HCT116 (cell line): ENCODE results near the gene SSU72. TPM values are rescaled to one million over a fixed set of nuclear protein-coding genes. Genes with fewer than 3 reads are reported as not detected.

Source experiments
- ATAC-seq: fragments of 200-7000 bp; cut with Tn5 transposase; 2 replicates; pipeline ENCODE4 v1.9.1; 2020; ENCODE audit warnings: mild to moderate bottlenecking, moderate library complexity
- BruUV-seq: library from RNA; stranded (reverse); fragments of 400-500 nt; replicated peaks from 2 replicates; lab custom pipeline; 2021; lab: Mats Ljungman, UMichigan
- CTCF ChIA-PET: fragments of 300-600 bp; sonication (Branson Sonifier 250); formaldehyde crosslinking; loops from one replicate; lab custom pipeline; 2021; ENCODE audit warnings: antibody characterized with exemption; lab: Charles Lee
- POLR2A ChIA-PET: fragments of 300-600, 350-600 bp; sonication (Branson Sonifier 250); formaldehyde crosslinking; loops from one replicate; lab custom pipeline; 2021; ENCODE audit warnings: antibody characterized with exemption; lab: Charles Lee
- RAD21 ChIA-PET, 2 experiments: fragments of 300-600 bp; sonication (Branson Sonifier 250); formaldehyde crosslinking; loops; one replicate each; lab custom pipeline; 2023; ENCODE audit warnings: low total read pairs in 2 of 2; ENCODE audit not compliant: uncharacterized antibody in 2 of 2, unreplicated experiment in 2 of 2, low non-redundant PET in 1 of 2; lab: Charles Lee
- DNase-seq: peaks from one replicate; pipeline ENCODE4 v3.0.0-alpha.2; 2010; ENCODE audit warnings: low read depth, low spot score
- H2AFZ ChIP-seq: fragments of 200-600 bp; shearing (Covaris generic), sonication (generic); 2 replicates; pipeline ENCODE4 v1.6.1; 2017; ENCODE audit warnings: low read depth, mixed run types, mixed read lengths, antibody characterized with exemption, low read length; ENCODE audit not compliant: poor library complexity, severe bottlenecking
- H3K27ac ChIP-seq: 2 replicates; pipeline ENCODE4 v1.5.1; 2012; ENCODE audit warnings: low read depth, low read length
- H3K27me3 ChIP-seq: fragments of 200-600 bp; sonication (generic); 2 replicates; pipeline ENCODE4 v1.6.1; 2016; ENCODE audit warnings: mixed run types, low read length, mixed read lengths; ENCODE audit not compliant: insufficient read depth
- H3K36me3 ChIP-seq, 2 experiments: fragments of 200-500 bp in 1 of 2; fragments of 200-600 bp in 1 of 2; sonication (Bioruptor generic) in 1 of 2; sonication (generic) in 1 of 2; 2 replicates each; pipeline versions ENCODE4 v1.5.1 to v1.6.1; 2014 to 2016; ENCODE audit warnings: low read length in 2 of 2, inconsistent platforms in 1 of 2, mixed read lengths in 1 of 2, mixed run types in 1 of 2; ENCODE audit not compliant: insufficient read depth in 2 of 2, control insufficient read depth in 1 of 2
- H3K4me1 ChIP-seq, 2 experiments: fragments of 200-600 bp in 1 of 2; sonication (generic) in 1 of 2; 2 replicates each; pipeline versions ENCODE4 v1.5.1 to v1.6.1; 2012 to 2017; ENCODE audit warnings: low read length in 2 of 2, inconsistent platforms in 1 of 2, mild to moderate bottlenecking in 1 of 2, mixed read lengths in 1 of 2, mixed run types in 1 of 2, moderate library complexity in 1 of 2; ENCODE audit not compliant: insufficient read depth in 2 of 2, control insufficient read depth in 1 of 2
- H3K4me2 ChIP-seq: fragments of 200-600 bp; sonication (generic); 2 replicates; pipeline ENCODE4 v1.6.1; 2017; ENCODE audit warnings: mixed run types, low read length, mixed read lengths
- H3K4me3 ChIP-seq, 2 experiments: fragments of 200-600 bp in 1 of 2; sonication (generic) in 1 of 2; replicated peaks in 1 of 2; 2 replicates each; pipeline ENCODE4 v1.5.1; 2011 to 2016; ENCODE audit warnings: low read length in 2 of 2, control low read depth in 1 of 2, low read depth in 1 of 2, mild to moderate bottlenecking in 1 of 2, mixed read lengths in 1 of 2, mixed run types in 1 of 2
- H3K79me2 ChIP-seq: fragments of 200-600 bp; sonication (generic); 2 replicates; pipeline ENCODE4 v1.6.1; 2017; ENCODE audit warnings: mild to moderate bottlenecking, mixed run types, low read length, moderate library complexity, mixed read lengths; ENCODE audit not compliant: insufficient read depth
- H3K9ac ChIP-seq: fragments of 200-600 bp; sonication (generic); 2 replicates; pipeline ENCODE4 v1.6.1; 2016; ENCODE audit warnings: low read length, mixed read lengths
- H3K9me2 ChIP-seq: fragments of 200-600 bp; sonication (generic), shearing (Covaris generic); 2 replicates; pipeline ENCODE4 v1.6.1; 2017; ENCODE audit warnings: mixed run types, mild to moderate bottlenecking, moderate library complexity; ENCODE audit not compliant: insufficient read depth
- H3K9me3 ChIP-seq, 2 experiments: fragments of 200-500 bp in 1 of 2; fragments of 200-600 bp in 1 of 2; sonication (Bioruptor generic) in 1 of 2; sonication (generic) in 1 of 2; 2 replicates each; pipeline ENCODE4 v1.6.1; 2014 to 2017; ENCODE audit warnings: low read length in 2 of 2, mixed read lengths in 2 of 2, inconsistent platforms in 1 of 2, low read depth in 1 of 2, mild to moderate bottlenecking in 1 of 2, mixed run types in 1 of 2, moderate library complexity in 1 of 2; ENCODE audit not compliant: control insufficient read depth in 1 of 2, insufficient read depth in 1 of 2
- H4K20me1 ChIP-seq: fragments of 200-600 bp; sonication (generic), shearing (Covaris generic); 2 replicates; pipeline ENCODE4 v1.6.1; 2017; ENCODE audit warnings: mixed run types, mild to moderate bottlenecking, moderate library complexity; ENCODE audit not compliant: insufficient read depth
- EGR1 ChIP-seq: IDR thresholded peaks from 2 replicates; pipeline ENCODE4 v1.6.1; 2012; ENCODE audit warnings: low read depth
- ELF1 ChIP-seq: IDR thresholded peaks from 2 replicates; pipeline ENCODE4 v1.6.1; 2012; ENCODE audit warnings: low read depth, borderline replicate concordance
- EZH2 ChIP-seq: fragments of 200-600 bp; sonication (generic); IDR thresholded peaks from 2 replicates; pipeline ENCODE4 v1.6.1; 2017; ENCODE audit warnings: antibody characterized with exemption, mixed run types
- EZH2phosphoT487 ChIP-seq: fragments of 200-600 bp; IDR thresholded peaks from 2 replicates; pipeline ENCODE4 v1.6.1; 2018; ENCODE audit warnings: antibody characterized with exemption, borderline replicate concordance
- JUND ChIP-seq: IDR thresholded peaks from 2 replicates; pipeline ENCODE4 v1.6.1; 2012
- POLR2A ChIP-seq: IDR thresholded peaks from 2 replicates; pipeline ENCODE4 v1.7.0; 2011; ENCODE audit warnings: borderline replicate concordance; ENCODE audit not compliant: insufficient read depth, insufficient read length; ENCODE audit errors: extremely low read depth
- POLR2AphosphoS5 ChIP-seq: IDR thresholded peaks from 2 replicates; pipeline ENCODE4 v1.6.1; 2011; ENCODE audit warnings: mild to moderate bottlenecking, low read depth, low read length, moderate library complexity
- SP1 ChIP-seq: IDR thresholded peaks from 2 replicates; pipeline ENCODE4 v1.6.1; 2012; ENCODE audit warnings: low read depth
- SRF ChIP-seq: IDR thresholded peaks from 2 replicates; pipeline ENCODE4 v1.6.1; 2012; ENCODE audit warnings: low read depth
- YY1 ChIP-seq: IDR thresholded peaks from 2 replicates; pipeline ENCODE4 v1.6.1; 2011; ENCODE audit warnings: low read length, low read depth, moderate library complexity, mild to moderate bottlenecking; ENCODE audit not compliant: insufficient replicate concordance; ENCODE audit errors: extremely low read depth
- ZNF274 ChIP-seq: fragments of 200-500 bp; sonication (Bioruptor generic); IDR thresholded peaks from 2 replicates; pipeline ENCODE4 v1.6.1; 2014; ENCODE audit warnings: mild to moderate bottlenecking, low read depth, low read length, inconsistent platforms
- intact Hi-C: fragments of 100-400 bp; cut with micrococcal nuclease; formaldehyde crosslinking; loops from 2 replicates; pipeline ENCODE4 v1.10.0; 2022
- total RNA-seq: library from RNA; stranded (reverse); gene quantifications from one replicate; pipeline ENCODE4 v1.2.1, GENCODE V29; 2021; ENCODE audit not compliant: unreplicated experiment
- TF ChIP-seq, protein P1 (sequence below): IDR thresholded peaks from 2 replicates; pipeline ENCODE4 v1.6.1; 2011; ENCODE audit warnings: mild to moderate bottlenecking, low read length, moderate library complexity; ENCODE audit not compliant: insufficient replicate concordance; ENCODE audit errors: extremely low read depth
- TF ChIP-seq, protein P2 (sequence below): IDR thresholded peaks from 2 replicates; pipeline ENCODE4 v1.6.1; 2012
- TF ChIP-seq, protein P3 (sequence below): IDR thresholded peaks from 2 replicates; pipeline ENCODE4 v1.6.1; 2012

Gene SSU72
- total RNA-seq, 1 experiment from 2014 or later, result 134 TPM

DNA sequence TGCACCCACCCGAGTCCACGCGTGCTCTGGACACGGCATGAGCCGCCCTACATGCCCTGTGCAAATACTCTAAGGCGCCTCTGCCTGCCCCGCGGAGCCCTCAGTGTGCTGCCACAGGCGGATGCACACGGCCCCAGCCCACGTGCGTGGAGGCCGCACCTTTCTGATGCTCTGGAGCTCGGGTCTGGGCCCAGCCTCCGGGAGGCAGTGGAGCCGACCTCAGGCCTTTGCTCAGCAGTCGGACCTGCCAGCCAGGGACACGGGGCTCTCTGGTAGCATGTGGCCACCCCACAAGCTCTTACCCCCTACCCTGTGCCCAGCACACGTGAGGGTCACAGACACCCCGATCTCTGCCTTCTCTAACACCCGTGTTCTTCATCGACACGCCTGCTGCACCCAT, 36.3 kb downstream of the SSU72 start (continued):
- TF ChIP-seq, protein P1, sequence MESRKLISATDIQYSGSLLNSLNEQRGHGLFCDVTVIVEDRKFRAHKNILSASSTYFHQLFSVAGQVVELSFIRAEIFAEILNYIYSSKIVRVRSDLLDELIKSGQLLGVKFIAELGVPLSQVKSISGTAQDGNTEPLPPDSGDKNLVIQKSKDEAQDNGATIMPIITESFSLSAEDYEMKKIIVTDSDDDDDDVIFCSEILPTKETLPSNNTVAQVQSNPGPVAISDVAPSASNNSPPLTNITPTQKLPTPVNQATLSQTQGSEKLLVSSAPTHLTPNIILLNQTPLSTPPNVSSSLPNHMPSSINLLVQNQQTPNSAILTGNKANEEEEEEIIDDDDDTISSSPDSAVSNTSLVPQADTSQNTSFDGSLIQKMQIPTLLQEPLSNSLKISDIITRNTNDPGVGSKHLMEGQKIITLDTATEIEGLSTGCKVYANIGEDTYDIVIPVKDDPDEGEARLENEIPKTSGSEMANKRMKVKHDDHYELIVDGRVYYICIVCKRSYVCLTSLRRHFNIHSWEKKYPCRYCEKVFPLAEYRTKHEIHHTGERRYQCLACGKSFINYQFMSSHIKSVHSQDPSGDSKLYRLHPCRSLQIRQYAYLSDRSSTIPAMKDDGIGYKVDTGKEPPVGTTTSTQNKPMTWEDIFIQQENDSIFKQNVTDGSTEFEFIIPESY, result no peak
- TF ChIP-seq POLR2AphosphoS5 (no peak), SP1 (no peak), ELF1 (no peak)

- H3K36me3 ChIP-seq, result no peaks in the 10 kb centered on the region
- no TSS peak for BruUV-seq
- no peak overlapping the region for H3K4me2 ChIP-seq
- H4K20me1 ChIP-seq, result no peaks in the 10 kb centered on the region
- H2AFZ ChIP-seq, result no peak overlapping the region
- intact Hi-C loops, result no loop called here
- ATAC-seq (no peak), DNase-seq (no peak)
- no peaks in the 10 kb centered on the region for H3K27me3 ChIP-seq
- ChIA-PET CTCF (no interaction called here), POLR2A (no interaction called here), RAD21 (no interaction called here)
- no peak overlapping the region for H3K4me3 ChIP-seq
- H3K9me2 ChIP-seq, result no peaks in the 10 kb centered on the region
- TF ChIP-seq JUND (no peak), POLR2A (no peak), ZNF274 (no peak), SP1 (no peak), YY1 (no peak), POLR2AphosphoS5 (no peak), EGR1 (no peak), EZH2 (no peak), EZH2phosphoT487 (no peak), SRF (no peak)
- TF ChIP-seq, protein P1, result no peak
- TF ChIP-seq, protein P2, sequence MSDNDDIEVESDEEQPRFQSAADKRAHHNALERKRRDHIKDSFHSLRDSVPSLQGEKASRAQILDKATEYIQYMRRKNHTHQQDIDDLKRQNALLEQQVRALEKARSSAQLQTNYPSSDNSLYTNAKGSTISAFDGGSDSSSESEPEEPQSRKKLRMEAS, result no peak
- TF ChIP-seq, protein P3, sequence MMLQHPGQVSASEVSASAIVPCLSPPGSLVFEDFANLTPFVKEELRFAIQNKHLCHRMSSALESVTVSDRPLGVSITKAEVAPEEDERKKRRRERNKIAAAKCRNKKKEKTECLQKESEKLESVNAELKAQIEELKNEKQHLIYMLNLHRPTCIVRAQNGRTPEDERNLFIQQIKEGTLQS, result no peak
- H3K79me2 ChIP-seq, result no peaks in the 10 kb centered on the region
- H3K4me1 ChIP-seq, result no peaks in the 10 kb centered on the region
- H3K9me3 ChIP-seq, result no peaks in the 10 kb centered on the region
- H3K27ac ChIP-seq, result no peak overlapping the region
- no peak overlapping the region for H3K9ac ChIP-seq
Measured at GRCh38 chr1:1537626-1538250, 36.9 kb downstream of the SSU72 start.
